A673 (cell line): ENCODE data around the gene NUCKS1. TPM values are rescaled to one million over a fixed set of nuclear protein-coding genes. Genes with fewer than 3 reads are reported as not detected.

Experiments used
- BruUV-seq: library from RNA; stranded (reverse); fragments of 400-500 nt; replicated peaks from 2 replicates; lab custom pipeline; 2021; lab: Mats Ljungman, UMichigan
- CTCF ChIA-PET: fragments of 300-600 bp; sonication (Branson Sonifier 250); formaldehyde crosslinking; loops from one replicate; lab custom pipeline; 2022; ENCODE audit warnings: antibody characterized with exemption; lab: Charles Lee
- POLR2A ChIA-PET: fragments of 300-600 bp; sonication (Branson Sonifier 250); formaldehyde crosslinking; loops from one replicate; lab custom pipeline; 2022; ENCODE audit warnings: antibody characterized with exemption; ENCODE audit not compliant: low non-redundant PET; lab: Charles Lee
- DNase-seq: peaks from one replicate; pipeline ENCODE4 v3.0.0-alpha.2; 2015; ENCODE audit warnings: low spot score
- H3K27ac ChIP-seq: fragments of 200-600 bp; sonication (generic); 2 replicates; pipeline ENCODE4 v1.5.1; 2016; ENCODE audit warnings: mixed run types, low read depth, mild to moderate bottlenecking, mixed read lengths, antibody characterized with exemption, low read length; ENCODE audit not compliant: poor library complexity, severe bottlenecking
- H3K27me3 ChIP-seq: fragments of 200-600 bp; sonication (generic); replicated peaks from 2 replicates; pipeline ENCODE4 v1.6.1; 2017; ENCODE audit warnings: mixed run types, low read depth, mild to moderate bottlenecking, mixed read lengths, antibody characterized with exemption, low read length; ENCODE audit not compliant: insufficient read depth, poor library complexity
- H3K36me3 ChIP-seq: fragments of 200-600 bp; sonication (generic); 2 replicates; pipeline ENCODE4 v1.6.1; 2016; ENCODE audit warnings: mixed run types, mild to moderate bottlenecking, mixed read lengths, antibody characterized with exemption, low read length; ENCODE audit not compliant: insufficient read depth, poor library complexity, severe bottlenecking
- H3K4me1 ChIP-seq: fragments of 200-600 bp; sonication (generic); 2 replicates; pipeline ENCODE4 v1.6.1; 2017; ENCODE audit warnings: mixed run types, mild to moderate bottlenecking, mixed read lengths, antibody characterized with exemption, low read length; ENCODE audit not compliant: insufficient read depth, poor library complexity, severe bottlenecking
- H3K4me3 ChIP-seq: fragments of 200-600 bp; sonication (generic); 2 replicates; pipeline ENCODE4 v1.5.1; 2016; ENCODE audit warnings: low read depth, mixed run types, mild to moderate bottlenecking, mixed read lengths, low read length; ENCODE audit not compliant: poor library complexity, severe bottlenecking
- H3K9me3 ChIP-seq: fragments of 200-600 bp; sonication (generic); 2 replicates; pipeline ENCODE4 v1.6.1; 2016; ENCODE audit warnings: mixed run types, low read depth, mild to moderate bottlenecking, mixed read lengths, antibody characterized with exemption, low read length; ENCODE audit not compliant: poor library complexity, severe bottlenecking
- EZH2 ChIP-seq: fragments of 200-600 bp; sonication (generic); IDR thresholded peaks from 2 replicates; pipeline ENCODE4 v1.6.1; 2017; ENCODE audit warnings: borderline replicate concordance, low read depth, mild to moderate bottlenecking, mixed read lengths, antibody characterized with exemption, low read length; ENCODE audit not compliant: poor library complexity, severe bottlenecking
- intact Hi-C: fragments of 100-400 bp; cut with micrococcal nuclease; formaldehyde crosslinking; loops from one replicate; pipeline ENCODE4 v1.10.0; 2022; ENCODE audit not compliant: unreplicated experiment
- total RNA-seq: library from RNA; stranded (reverse); gene quantifications from 2 replicates; pipeline ENCODE4 v1.2.3, GENCODE V29; 2021
- TF ChIP-seq, protein P1 (sequence below): fragments of 300-800, 200-600 bp; sonication (generic); conservative IDR thresholded peaks from 2 replicates; pipeline ENCODE4 v1.5.1; 2017; ENCODE audit warnings: low read depth, mild to moderate bottlenecking, antibody characterized with exemption, low read length, moderate library complexity, mixed read lengths

Gene NUCKS1
- total RNA-seq, 1 experiment from 2014 or later, result 437 TPM

DNA sequence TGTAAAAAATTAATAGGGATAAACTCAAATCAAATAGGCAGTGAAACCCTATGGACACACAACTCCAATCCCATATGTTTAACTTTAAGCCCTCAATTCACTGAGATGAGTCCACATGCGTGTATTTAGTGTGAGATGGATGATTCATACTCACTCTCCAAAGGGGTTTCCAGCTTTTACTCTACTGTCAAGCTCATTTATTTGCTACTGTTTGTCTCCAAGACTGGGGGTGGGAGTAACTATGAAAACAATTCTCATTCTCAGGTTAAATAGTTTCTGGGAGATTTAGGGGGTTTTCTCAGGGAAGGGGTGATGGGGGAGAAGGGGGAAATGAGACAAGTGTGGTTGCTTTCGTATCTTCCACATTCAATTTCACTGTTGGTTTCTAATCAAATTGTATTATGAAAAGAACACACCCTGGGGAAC is 22.6 kb upstream of the NUCKS1 start:
- POLR2A ChIA-PET, result interaction anchor here (0.5 kb wide), 1 partner anchor 14 kb away, joined by 3 read pairs; no protein-coding TSS in a partner anchor
- H3K27ac ChIP-seq, result no peak overlapping the region
- BruUV-seq, result no TSS peak
- intact Hi-C loops, result no loop called here
- no peaks in the 10 kb centered on the region for H3K4me1 ChIP-seq
- H3K4me3 ChIP-seq, result no peak overlapping the region
- H3K9me3 ChIP-seq, result no peaks in the 10 kb centered on the region
- CTCF ChIA-PET, result no interaction called here
- H3K27me3 ChIP-seq, result peaks cover 3% of the 10 kb centered on the region
- no peak for DNase-seq
- no peaks in the 10 kb centered on the region for H3K36me3 ChIP-seq
- no peak for TF ChIP-seq EZH2
- TF ChIP-seq, protein P1, sequence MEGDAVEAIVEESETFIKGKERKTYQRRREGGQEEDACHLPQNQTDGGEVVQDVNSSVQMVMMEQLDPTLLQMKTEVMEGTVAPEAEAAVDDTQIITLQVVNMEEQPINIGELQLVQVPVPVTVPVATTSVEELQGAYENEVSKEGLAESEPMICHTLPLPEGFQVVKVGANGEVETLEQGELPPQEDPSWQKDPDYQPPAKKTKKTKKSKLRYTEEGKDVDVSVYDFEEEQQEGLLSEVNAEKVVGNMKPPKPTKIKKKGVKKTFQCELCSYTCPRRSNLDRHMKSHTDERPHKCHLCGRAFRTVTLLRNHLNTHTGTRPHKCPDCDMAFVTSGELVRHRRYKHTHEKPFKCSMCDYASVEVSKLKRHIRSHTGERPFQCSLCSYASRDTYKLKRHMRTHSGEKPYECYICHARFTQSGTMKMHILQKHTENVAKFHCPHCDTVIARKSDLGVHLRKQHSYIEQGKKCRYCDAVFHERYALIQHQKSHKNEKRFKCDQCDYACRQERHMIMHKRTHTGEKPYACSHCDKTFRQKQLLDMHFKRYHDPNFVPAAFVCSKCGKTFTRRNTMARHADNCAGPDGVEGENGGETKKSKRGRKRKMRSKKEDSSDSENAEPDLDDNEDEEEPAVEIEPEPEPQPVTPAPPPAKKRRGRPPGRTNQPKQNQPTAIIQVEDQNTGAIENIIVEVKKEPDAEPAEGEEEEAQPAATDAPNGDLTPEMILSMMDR, result no peak

DNA sequence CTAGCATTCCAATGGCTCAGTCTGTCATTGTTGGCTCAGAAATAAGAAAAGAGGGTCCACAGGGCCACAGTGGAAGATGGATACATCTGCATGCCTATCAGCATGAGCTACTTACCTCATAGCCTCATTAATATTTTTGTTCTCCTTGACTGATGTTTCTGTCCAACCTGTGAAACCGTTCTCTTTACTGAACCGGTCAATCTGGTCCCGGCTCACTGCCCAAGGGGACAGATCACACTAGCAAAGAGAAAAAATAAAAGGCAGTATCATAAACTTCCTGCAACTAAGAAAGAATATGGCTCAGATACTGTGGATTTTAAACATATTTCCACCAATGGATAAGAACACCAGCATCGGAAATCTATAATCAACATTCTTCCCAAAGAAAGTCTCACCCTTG is 20.6 kb upstream of the NUCKS1 start:
- no TSS peak for BruUV-seq
- TF ChIP-seq, protein P1, result no peak
- TF ChIP-seq EZH2, result no peak
- no peak for DNase-seq
- ChIA-PET POLR2A (no interaction called here), CTCF (no interaction called here)
- Histone ChIP-seq H3K27me3 (peaks cover 3% of the 10 kb centered on the region), H3K9me3 (no peaks in the 10 kb centered on the region), H3K36me3 (no peaks in the 10 kb centered on the region), H3K27ac (no peak overlapping the region), H3K4me3 (no peak overlapping the region), H3K4me1 (no peaks in the 10 kb centered on the region)
- intact Hi-C loops, result no loop called here

DNA sequence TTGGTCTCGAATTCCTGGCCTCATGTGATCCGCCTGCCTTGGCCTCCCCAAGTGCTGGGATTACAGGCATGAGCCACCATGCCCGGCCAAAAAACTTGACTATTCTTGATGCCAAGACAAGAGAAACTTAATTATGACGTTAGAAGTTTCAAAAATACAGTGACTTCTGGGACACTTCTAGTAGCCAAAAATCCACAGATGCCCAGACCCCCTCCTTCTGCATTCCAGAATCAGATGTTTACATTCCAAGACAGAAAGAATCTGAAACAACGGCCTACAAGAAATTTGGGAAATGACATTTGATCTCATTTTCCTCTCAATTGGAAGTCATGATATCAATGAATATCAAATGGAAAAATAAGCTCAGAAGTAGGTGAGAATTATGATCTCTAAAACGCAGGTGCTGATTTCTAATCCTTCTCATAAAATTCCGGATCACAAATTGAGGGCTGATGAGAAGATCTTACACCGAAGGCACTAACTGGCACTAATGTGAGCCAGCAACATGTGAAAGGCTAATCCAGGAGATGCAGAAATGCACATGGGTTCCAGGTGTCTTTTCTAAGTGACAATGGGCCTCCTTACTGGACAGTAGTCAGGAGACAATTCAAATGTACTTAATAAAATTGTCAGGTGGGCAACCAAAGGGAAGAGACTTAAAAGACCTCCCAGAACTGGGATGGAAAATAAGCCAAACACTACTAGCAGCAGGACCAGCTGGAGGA is 19.8 kb upstream of the NUCKS1 start:
- Histone ChIP-seq H3K36me3 (no peaks in the 10 kb centered on the region), H3K4me3 (no peak overlapping the region), H3K27ac (no peak overlapping the region), H3K27me3 (peaks cover 3% of the 10 kb centered on the region), H3K9me3 (no peaks in the 10 kb centered on the region), H3K4me1 (no peaks in the 10 kb centered on the region)
- no peak for DNase-seq
- BruUV-seq, result no TSS peak
- POLR2A ChIA-PET, result no interaction called here
- intact Hi-C loops, result no loop called here
- TF ChIP-seq EZH2, result no peak
- TF ChIP-seq, protein P1, result no peak
- CTCF ChIA-PET, result no interaction called here
